ENCODE measurements around the gene AGBL4. TPM values are rescaled to one million over a fixed set of nuclear protein-coding genes. Genes with fewer than 3 reads are reported as not detected.

AGBL4 gene
- polyA plus RNA-seq, 3 donors: 1.00 to 1.2 (median 1.0) TPM

DNA sequence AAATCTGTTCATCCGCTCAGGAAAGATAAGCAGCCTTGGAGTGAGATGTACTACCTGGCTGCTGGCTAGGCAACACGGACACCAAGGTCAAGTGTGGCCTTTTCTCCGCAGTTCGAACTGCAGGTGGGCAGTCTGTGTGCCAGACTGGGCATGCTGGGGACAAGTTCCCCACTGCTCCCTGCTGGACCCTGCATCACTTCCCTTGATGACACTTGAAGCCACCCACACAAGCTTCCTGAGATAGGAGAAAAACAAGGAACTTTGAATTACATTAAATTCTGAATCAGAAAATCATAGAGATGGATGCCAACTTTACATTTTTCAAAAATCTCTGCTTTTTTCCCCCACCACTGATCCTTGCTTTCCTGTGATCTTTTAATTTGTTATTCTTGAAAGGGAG lies 1285.4 kb downstream of the AGBL4 start:
- DNase-seq (ENCODE audit: extremely low read depth in 1 of 11, low read depth in 9 of 11, low spot score in 4 of 11): no peak

- DNase-seq (ENCODE audit: extremely low read depth in 1 of 11, low read depth in 9 of 11, low spot score in 4 of 11): no peak
Observed at GRCh38 chr1:48735796-48736195, 1288.0 kb downstream of the AGBL4 start.

GRCh38 chr1:48730164-48730910 lies 1293.4 kb downstream of the AGBL4 start:
- DNase-seq (ENCODE audit: extremely low read depth in 1 of 11, low read depth in 9 of 11, low spot score in 4 of 11): no peak

DNA sequence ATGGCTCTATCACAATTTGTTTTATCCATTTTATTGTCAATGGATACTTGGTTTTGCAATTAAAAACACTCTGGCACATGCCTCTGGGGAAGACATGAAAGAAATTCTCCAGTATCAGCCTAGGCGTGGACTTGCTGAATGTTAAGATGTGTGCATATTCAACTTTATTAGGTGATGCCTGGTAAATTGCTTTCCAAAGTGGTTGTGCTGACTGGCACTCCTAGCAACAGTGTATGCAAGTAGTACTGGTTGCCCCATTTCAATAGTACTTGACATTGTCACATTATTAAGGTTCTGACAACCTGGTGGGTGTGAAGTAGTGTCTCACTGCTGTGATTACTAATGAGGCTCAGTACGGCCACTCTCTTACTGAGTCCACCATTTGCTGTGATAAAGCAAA lies 1295.2 kb downstream of the AGBL4 start:
- no peak for DNase-seq (ENCODE audit: extremely low read depth in 1 of 11, low read depth in 9 of 11, low spot score in 4 of 11)

DNA sequence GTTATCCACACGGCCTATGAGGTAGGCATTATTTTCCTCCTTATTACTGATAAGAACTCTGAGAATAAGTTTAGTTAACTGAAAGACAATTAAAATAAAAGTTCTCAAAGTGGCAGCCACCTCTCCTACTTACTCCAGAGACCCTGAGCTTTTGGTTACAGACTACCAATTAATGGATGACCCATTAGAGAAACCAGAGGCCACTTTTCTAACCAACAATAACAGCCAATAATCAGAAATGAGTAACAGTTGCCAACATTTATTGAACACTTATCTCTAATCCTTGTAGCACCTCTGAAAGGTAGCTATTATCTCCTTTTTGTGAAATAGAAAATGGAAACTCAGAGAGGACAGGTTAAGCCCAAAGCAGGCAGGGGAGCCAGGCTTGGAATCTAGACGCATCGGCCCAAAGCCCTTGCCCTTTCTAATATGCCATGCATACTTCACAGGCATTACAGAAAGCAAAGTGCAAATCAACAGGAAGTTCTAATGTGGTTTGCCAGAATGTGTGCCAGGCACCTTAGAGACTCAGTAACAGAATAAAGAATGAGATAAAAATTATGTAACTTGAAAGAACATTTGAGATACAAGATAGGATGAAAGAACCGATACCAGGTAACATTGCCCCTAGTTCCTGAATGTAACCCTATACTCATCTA lies 1297.1 kb downstream of the AGBL4 start:
- DNase-seq (ENCODE audit: extremely low read depth in 1 of 11, low read depth in 9 of 11, low spot score in 4 of 11): no peak

DNA sequence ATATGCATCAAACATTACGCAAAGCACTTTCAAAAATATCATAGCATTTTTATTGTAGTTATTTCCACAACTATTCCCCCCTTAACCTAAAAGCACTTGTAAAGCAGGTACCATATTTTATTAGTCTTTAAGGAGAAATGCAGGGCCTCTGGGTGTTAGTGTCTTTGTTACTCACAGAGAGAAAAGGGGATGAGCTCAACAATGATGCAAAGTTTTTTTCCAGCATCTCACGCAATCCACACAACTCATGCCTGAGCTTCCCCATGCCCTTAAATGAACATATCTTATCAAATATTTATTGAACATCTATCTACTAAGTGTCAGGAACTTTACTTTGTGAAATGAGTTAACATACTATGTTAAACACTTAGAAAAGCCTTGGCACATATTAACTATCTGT lies 1297.6 kb downstream of the AGBL4 start:
- no peak for DNase-seq (ENCODE audit: extremely low read depth in 1 of 11, low read depth in 9 of 11, low spot score in 4 of 11)

DNA sequence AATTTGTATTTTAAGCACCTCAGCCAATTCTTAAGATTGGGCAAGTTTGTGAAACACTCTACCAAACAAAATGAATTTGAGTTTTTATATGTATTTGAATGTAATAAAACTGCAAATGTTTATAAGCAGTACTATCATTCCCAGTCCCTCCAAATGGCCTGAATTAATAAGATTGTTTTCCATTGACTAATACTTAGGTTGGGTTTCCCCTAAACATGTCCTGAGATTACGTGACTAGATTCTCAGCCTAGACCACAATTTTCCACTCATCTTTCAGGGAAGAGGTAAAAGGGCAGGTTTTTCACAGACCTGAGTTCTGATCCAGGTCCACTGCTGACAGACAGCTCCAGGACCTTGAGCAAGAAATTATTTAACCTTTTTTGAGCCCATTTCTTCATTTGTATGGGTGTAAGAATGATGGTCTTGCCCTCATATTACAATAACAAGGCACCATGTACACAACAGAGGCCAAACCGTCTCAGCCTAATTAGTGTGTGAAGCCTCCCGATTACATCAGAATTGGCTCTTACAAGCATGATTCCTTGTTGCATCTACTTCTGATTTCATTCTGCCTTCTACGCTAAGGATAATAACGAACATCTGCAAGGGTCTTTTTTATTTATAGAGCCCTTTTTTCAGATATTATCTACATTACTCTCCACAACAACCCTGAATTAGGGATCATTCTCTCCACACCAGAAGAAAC lies 1298.3 kb downstream of the AGBL4 start:
- DNase-seq (ENCODE audit: extremely low read depth in 1 of 11, low read depth in 9 of 11, low spot score in 4 of 11): no peak

- no peak for DNase-seq (ENCODE audit: extremely low read depth in 1 of 11, low read depth in 9 of 11, low spot score in 4 of 11)
Observed at GRCh38 chr1:48720929-48721328, 1302.8 kb downstream of the AGBL4 start.

- no peak for DNase-seq (ENCODE audit: extremely low read depth in 1 of 11, low read depth in 9 of 11, low spot score in 4 of 11)
Observed at GRCh38 chr1:48718705-48719104, 1305.0 kb downstream of the AGBL4 start.

DNA sequence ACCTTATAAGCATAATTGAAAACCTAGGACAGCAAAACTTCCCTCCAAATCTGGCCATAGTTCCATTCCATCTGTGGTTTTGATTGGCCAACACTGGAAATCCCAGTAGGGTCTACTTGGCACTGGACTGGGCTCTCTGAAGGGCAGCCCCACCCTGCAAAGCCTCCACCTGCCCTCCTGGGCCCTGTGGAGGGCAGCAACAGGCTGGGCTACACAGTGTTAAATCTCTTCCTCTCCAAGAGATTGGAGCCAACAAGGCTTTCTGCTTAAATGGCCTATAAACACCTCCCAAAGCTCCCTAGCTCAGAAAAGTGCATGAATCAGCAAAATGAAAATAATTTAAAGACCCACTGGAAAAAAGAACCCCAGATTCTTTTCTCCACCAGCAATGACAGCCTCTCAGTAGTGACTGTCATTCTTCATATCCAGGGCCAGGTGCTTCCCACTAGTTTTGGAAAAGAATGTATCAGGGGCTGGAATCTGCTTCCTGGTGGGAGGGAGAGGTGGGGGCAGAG lies 1305.6 kb downstream of the AGBL4 start:
- DNase-seq (ENCODE audit: extremely low read depth in 1 of 11, low read depth in 9 of 11, low spot score in 4 of 11): no peak

GRCh38 chr1:48717082-48717481 lies 1306.7 kb downstream of the AGBL4 start:
- no peak for DNase-seq (ENCODE audit: extremely low read depth in 1 of 11, low read depth in 9 of 11, low spot score in 4 of 11)

- DNase-seq (ENCODE audit: extremely low read depth in 1 of 11, low read depth in 9 of 11, low spot score in 4 of 11): no peak
Observed at GRCh38 chr1:48715921-48716320, 1307.8 kb downstream of the AGBL4 start.

- DNase-seq (ENCODE audit: extremely low read depth in 1 of 11, low read depth in 9 of 11, low spot score in 4 of 11): no peak
Observed at GRCh38 chr1:48710915-48711314, 1312.8 kb downstream of the AGBL4 start.

DNA sequence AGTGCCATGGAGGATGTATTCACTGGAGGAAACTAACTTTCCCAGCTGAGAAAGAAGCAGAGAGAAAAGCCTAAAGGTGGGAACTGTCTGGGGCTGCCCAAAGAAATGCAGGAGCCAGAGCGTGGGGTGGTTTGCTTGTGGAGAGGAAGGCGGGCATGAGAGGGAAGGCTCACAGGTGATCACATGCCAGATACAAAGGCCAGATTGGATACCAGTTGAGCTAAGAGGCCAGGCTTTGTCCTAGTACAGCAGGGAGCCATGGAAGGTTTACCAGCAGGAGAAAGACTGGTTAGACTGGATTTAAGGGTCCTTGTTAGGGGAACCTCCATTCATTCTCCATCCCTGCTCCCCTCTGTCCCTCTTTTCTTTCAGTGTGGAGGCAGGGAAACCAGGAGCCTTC lies 1313.4 kb downstream of the AGBL4 start:
- DNase-seq (ENCODE audit: extremely low read depth in 1 of 11, low read depth in 9 of 11, low spot score in 4 of 11): no peak

- no peak for DNase-seq (ENCODE audit: extremely low read depth in 1 of 11, low read depth in 9 of 11, low spot score in 4 of 11)
Observed at GRCh38 chr1:48704736-48705135, 1319.0 kb downstream of the AGBL4 start.

GRCh38 chr1:48701445-48701844 lies 1322.3 kb downstream of the AGBL4 start:
- no peak for DNase-seq (ENCODE audit: extremely low read depth in 1 of 11, low read depth in 9 of 11, low spot score in 4 of 11)

GRCh38 chr1:48697066-48697707 lies 1326.6 kb downstream of the AGBL4 start:
- peak in 4 of 11 donors; percentile 28 to 49 (median 40) for DNase-seq (ENCODE audit: extremely low read depth in 1 of 11, low read depth in 9 of 11, low spot score in 4 of 11)

- DNase-seq (ENCODE audit: extremely low read depth in 1 of 11, low read depth in 9 of 11, low spot score in 4 of 11): no peak
Observed at GRCh38 chr1:48695161-48695560, 1328.6 kb downstream of the AGBL4 start.

GRCh38 chr1:48693674-48694320 lies 1330.0 kb downstream of the AGBL4 start:
- no peak for DNase-seq (ENCODE audit: extremely low read depth in 1 of 11, low read depth in 9 of 11, low spot score in 4 of 11)
